ENCODE results near the gene MED15.

- no peak for TF ChIP-seq CTCF (IDR thresholded peaks at IDR 0.05)
- TF ChIP-seq ZFX (IDR thresholded peaks at IDR 0.05; ENCODE audit: borderline replicate concordance) = no peak
Observed at GRCh38 chr22:20537983-20538382, 30.6 kb downstream of the MED15 start.

Data from 22Rv1 (cell line).